Body of pancreas (tissue), 4 donors: ENCODE data around the gene CBX4. TPM values are rescaled to one million over a fixed set of nuclear protein-coding genes. Genes with fewer than 3 reads are reported as not detected.

ENCODE experiments used
- ATAC-seq: fragments of 150-250 bp; one replicate; pipeline ENCODE4 v1.9.1; 2016
- DNase-seq, 4 donors: peaks; one replicate each; pipeline ENCODE4 v3.0.0-alpha.2; 2019
- H3K27ac ChIP-seq, 4 donors: fragments of 200-600 bp; sonication (generic); 1 replicate in 3 of 4; 2 replicates in 1 of 4; pipeline versions ENCODE4 v1.5.1 to v1.6.1; 2016 to 2019; ENCODE audit warnings: mild to moderate bottlenecking in 1 of 4, mixed read lengths in 1 of 4, moderate library complexity in 1 of 4
- H3K27me3 ChIP-seq, 2 donors: fragments of 200-600 bp; sonication (generic); one replicate each; pipeline ENCODE4 v1.6.0; 2016; ENCODE audit warnings: mild to moderate bottlenecking in 1 of 2
- H3K36me3 ChIP-seq, 2 donors: fragments of 200-600 bp; sonication (generic); replicated peaks in 1 of 2; 2 replicates each; pipeline ENCODE4 v1.5.1; 2016; ENCODE audit warnings: low read depth in 2 of 2; ENCODE audit not compliant: insufficient read depth in 1 of 2
- H3K4me1 ChIP-seq: fragments of 200-600 bp; sonication (generic); one replicate; pipeline ENCODE4 v1.6.0; 2016
- H3K4me3 ChIP-seq, 2 donors: fragments of 200-600 bp; sonication (generic); 1 replicate in 1 of 2; 2 replicates in 1 of 2; pipeline ENCODE4 v1.5.1; 2016 to 2019
- H3K9me3 ChIP-seq, 3 donors: fragments of 200-600 bp; sonication (generic); 1 replicate in 2 of 3; 2 replicates in 1 of 3; pipeline ENCODE4 v1.5.1; 2016
- POLR2A ChIP-seq, 3 donors: fragments of 450-650 bp; IDR thresholded peaks; one replicate each; pipeline ENCODE4 v1.6.1; 2016; ENCODE audit warnings: antibody characterized with exemption in 3 of 3, mild to moderate bottlenecking in 2 of 3
- WGBS, 2 donors: methylation state at CpG; one replicate each; pipeline ENCODE4 v1.1.5; 2017; 5-methylcytosine and 5-hydroxymethylcytosine counted together
- intact Hi-C: fragments of 100-400 bp; cut with DNase I; formaldehyde crosslinking; loops from one replicate; pipeline ENCODE4 v1.15.1; 2023
- total RNA-seq, 2 donors: library from RNA; depleted of rRNA; stranded (reverse); fragments of >200 nt; gene quantifications; one replicate each; pipeline ENCODE4 v1.1.0, GENCODE V29; 2016
- TF ChIP-seq, protein P1 (sequence below), 7 experiments: fragments of 450-650 bp in 4 of 7; fragments of 200-600 bp in 3 of 7; sonication (generic) in 3 of 7; IDR thresholded peaks; one replicate each; pipeline ENCODE4 v1.5.1; 2016 to 2019; ENCODE audit warnings: antibody characterized with exemption in 7 of 7

The CBX4 gene
- total RNA-seq, 2 donors from 2014 or later, result 15.6 to 17.8 TPM

GRCh38 chr17:79793924-79794304 is 45.3 kb downstream of the CBX4 start:
- Histone ChIP-seq H3K27me3 (peaks cover 2 to 39% of the 10 kb centered on the region in 2 donors), H3K9me3 (no peaks in the 10 kb centered on the region), H3K36me3 (no peaks in the 10 kb centered on the region), H3K4me3 (no peak overlapping the region), H3K4me1 (peaks cover 40% of the 10 kb centered on the region), H3K27ac (no peak overlapping the region)
- TF ChIP-seq, protein P1, sequence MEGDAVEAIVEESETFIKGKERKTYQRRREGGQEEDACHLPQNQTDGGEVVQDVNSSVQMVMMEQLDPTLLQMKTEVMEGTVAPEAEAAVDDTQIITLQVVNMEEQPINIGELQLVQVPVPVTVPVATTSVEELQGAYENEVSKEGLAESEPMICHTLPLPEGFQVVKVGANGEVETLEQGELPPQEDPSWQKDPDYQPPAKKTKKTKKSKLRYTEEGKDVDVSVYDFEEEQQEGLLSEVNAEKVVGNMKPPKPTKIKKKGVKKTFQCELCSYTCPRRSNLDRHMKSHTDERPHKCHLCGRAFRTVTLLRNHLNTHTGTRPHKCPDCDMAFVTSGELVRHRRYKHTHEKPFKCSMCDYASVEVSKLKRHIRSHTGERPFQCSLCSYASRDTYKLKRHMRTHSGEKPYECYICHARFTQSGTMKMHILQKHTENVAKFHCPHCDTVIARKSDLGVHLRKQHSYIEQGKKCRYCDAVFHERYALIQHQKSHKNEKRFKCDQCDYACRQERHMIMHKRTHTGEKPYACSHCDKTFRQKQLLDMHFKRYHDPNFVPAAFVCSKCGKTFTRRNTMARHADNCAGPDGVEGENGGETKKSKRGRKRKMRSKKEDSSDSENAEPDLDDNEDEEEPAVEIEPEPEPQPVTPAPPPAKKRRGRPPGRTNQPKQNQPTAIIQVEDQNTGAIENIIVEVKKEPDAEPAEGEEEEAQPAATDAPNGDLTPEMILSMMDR (IDR thresholded peaks at IDR 0.05), result no peak
- no peak for TF ChIP-seq POLR2A (IDR thresholded peaks at IDR 0.05)
- WGBS, 2 donors, result 77 to 82% methylated on average over 3 of the region's 3 CpGs
- ATAC-seq, result no peak
- DNase-seq, result no peak
- intact Hi-C loops, result loop anchor here (10.0 kb wide), 1 partner anchor 51 kb away; no protein-coding TSS in a partner anchor

- intact Hi-C loops, result loop anchor here (10.0 kb wide), 1 partner anchor 52 kb away; no protein-coding TSS in a partner anchor
- Histone ChIP-seq H3K4me3 (no peak overlapping the region), H3K27me3 (peaks cover 0 to 32% of the 10 kb centered on the region in 2 donors), H3K27ac (no peak overlapping the region), H3K9me3 (no peaks in the 10 kb centered on the region), H3K36me3 (no peaks in the 10 kb centered on the region), H3K4me1 (peaks cover 33% of the 10 kb centered on the region)
- 71 to 76% methylated on average over 58 to 59 of the region's 63 CpGs for WGBS, 2 donors
- ATAC-seq (no peak), DNase-seq (no peak)
- TF ChIP-seq POLR2A (IDR thresholded peaks at IDR 0.05), result no peak
- TF ChIP-seq, protein P1 (IDR thresholded peaks at IDR 0.05), result no peak
Measured at GRCh38 chr17:79792984-79793923, 46.0 kb downstream of the CBX4 start.

- Histone ChIP-seq H3K9me3 (no peaks in the 10 kb centered on the region), H3K27me3 (peaks cover 0 to 27% of the 10 kb centered on the region in 2 donors), H3K4me1 (peaks cover 28% of the 10 kb centered on the region), H3K36me3 (no peaks in the 10 kb centered on the region), H3K27ac (no peak overlapping the region), H3K4me3 (no peak overlapping the region)
- ATAC-seq (no peak), DNase-seq (no peak)
- 59 to 75% methylated on average over 22 of the region's 22 CpGs for WGBS, 2 donors
- intact Hi-C loops, result loop anchor here (10.0 kb wide), 1 partner anchor 52 kb away; no protein-coding TSS in a partner anchor
- TF ChIP-seq, protein P1 (IDR thresholded peaks at IDR 0.05), result no peak
- TF ChIP-seq POLR2A (IDR thresholded peaks at IDR 0.05), result no peak
Measured at GRCh38 chr17:79792341-79792871, 46.8 kb downstream of the CBX4 start.

GRCh38 chr17:79791735-79792161 is 47.5 kb downstream of the CBX4 start:
- ATAC-seq (no peak), DNase-seq (no peak)
- no peaks in the 10 kb centered on the region for H3K36me3 ChIP-seq
- no peak overlapping the region for H3K27ac ChIP-seq
- peaks cover 0 to 27% of the 10 kb centered on the region in 2 donors for H3K27me3 ChIP-seq
- WGBS, 2 donors, result 30 to 39% methylated on average over 16 to 26 of the region's 26 CpGs
- intact Hi-C loops, result loop anchor here (10.0 kb wide), 1 partner anchor 53 kb away; no protein-coding TSS in a partner anchor
- no peaks in the 10 kb centered on the region for H3K9me3 ChIP-seq
- H3K4me1 ChIP-seq, result peaks cover 32% of the 10 kb centered on the region
- H3K4me3 ChIP-seq, result no peak overlapping the region
- TF ChIP-seq, protein P1 (IDR thresholded peaks at IDR 0.05), result no peak
- no peak for TF ChIP-seq POLR2A (IDR thresholded peaks at IDR 0.05)
